Measurements from ENCODE around the gene FOXA2.
"Not testable (repeated sequence)": the region's sequence is repeated elsewhere in the genome, so short reads cannot be mapped to it uniquely, and the experiment has no call there.

The FOXA2 gene

GRCh38 chr20:22584522-22584921 is at the start of gene FOXA2:
Gene FOXA2 (minus strand): TSS chr20:22584572. CDS start chr20:22584278, 294 bp downstream.
- H3K4me3 ChIP-seq (ENCODE audit: low read depth, low read length), result peak within 1 kb of the TSS; percentile 13

GRCh38 chr20:22630701-22631100 is 46.3 kb upstream of the FOXA2 start:
- no peak overlapping the region for H3K4me3 ChIP-seq (ENCODE audit: low read depth, low read length)

GRCh38 chr20:22629927-22630326 is 45.6 kb upstream of the FOXA2 start:
- H3K4me3 ChIP-seq (ENCODE audit: low read depth, low read length), result no peak overlapping the region

DNA sequence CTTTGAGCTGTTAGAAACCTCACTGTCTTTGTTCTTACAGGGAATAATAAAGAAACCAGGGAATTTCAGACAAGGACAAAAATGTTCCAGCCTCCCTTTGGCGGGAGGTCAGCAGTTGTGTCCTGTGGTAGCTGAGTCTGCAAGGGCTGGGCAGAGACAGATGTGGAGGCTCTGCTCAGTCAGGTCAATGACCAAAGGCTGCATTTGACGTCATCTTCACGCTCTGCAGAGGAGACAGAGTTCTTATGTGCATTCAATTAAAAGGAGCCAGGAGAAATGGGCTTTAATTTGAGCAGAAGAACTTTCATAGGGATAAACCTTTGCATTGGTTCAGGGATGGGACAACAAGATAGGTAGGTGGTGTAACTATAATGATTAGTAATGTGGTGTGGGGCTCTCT is 45.1 kb upstream of the FOXA2 start:
- H3K4me3 ChIP-seq (ENCODE audit: low read depth, low read length), result no peak overlapping the region

GRCh38 chr20:22626496-22626895 is 42.1 kb upstream of the FOXA2 start:
- H3K4me3 ChIP-seq (ENCODE audit: low read depth, low read length), result no peak overlapping the region

GRCh38 chr20:22623211-22623610 is 38.8 kb upstream of the FOXA2 start:
- H3K4me3 ChIP-seq (ENCODE audit: low read depth, low read length), result no peak overlapping the region

- H3K4me3 ChIP-seq (ENCODE audit: low read depth, low read length), result no peak overlapping the region
Observed at GRCh38 chr20:22620342-22620741, 36.0 kb upstream of the FOXA2 start.

GRCh38 chr20:22619806-22620205 is 35.4 kb upstream of the FOXA2 start:
- no peak overlapping the region for H3K4me3 ChIP-seq (ENCODE audit: low read depth, low read length)

- no peak overlapping the region for H3K4me3 ChIP-seq (ENCODE audit: low read depth, low read length)
Observed at GRCh38 chr20:22619272-22619671, 34.9 kb upstream of the FOXA2 start.

DNA sequence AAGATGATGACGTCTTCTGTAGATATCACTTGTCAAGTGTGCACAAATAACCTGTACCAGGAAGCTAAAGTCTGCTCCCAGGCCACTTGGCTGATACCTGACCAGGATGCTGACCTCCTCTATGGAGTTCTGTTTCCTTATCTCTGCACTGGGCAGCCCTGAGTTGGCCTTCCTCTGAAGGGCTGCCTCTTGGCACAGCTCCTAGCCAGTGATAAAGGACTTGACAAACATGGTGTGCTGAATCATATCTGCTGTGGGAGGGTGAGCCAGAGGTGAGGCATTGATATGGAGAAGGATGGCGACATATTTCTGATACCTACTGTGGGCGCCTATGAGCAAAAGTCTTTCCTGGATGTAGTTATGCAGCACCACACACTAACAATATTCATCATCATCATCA is 32.8 kb upstream of the FOXA2 start:
- H3K4me3 ChIP-seq (ENCODE audit: low read depth, low read length), result no peak overlapping the region

- no peak overlapping the region for H3K4me3 ChIP-seq (ENCODE audit: low read depth, low read length)
Observed at GRCh38 chr20:22616551-22616950, 32.2 kb upstream of the FOXA2 start.

DNA sequence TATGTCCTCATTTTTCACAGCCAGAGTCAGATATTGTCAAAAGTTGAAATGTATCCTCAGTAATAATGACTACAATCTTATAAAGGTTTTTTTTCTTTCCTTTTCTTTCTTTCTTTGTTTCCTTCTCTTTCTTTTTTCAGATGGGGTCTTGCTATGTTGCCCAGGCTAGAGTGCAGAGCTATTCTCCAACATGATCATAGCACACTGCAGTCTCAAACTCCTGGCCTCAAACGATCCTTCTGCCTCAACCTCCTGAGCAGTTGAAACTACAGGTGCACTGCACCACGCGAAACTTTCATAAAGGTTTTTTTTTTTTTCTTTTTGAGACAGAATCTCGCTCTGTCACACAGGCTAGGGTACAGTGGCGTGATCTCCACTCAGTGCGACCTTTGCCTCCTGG is 31.1 kb upstream of the FOXA2 start:
- H3K4me3 ChIP-seq (ENCODE audit: low read depth, low read length), result no peak overlapping the region

DNA sequence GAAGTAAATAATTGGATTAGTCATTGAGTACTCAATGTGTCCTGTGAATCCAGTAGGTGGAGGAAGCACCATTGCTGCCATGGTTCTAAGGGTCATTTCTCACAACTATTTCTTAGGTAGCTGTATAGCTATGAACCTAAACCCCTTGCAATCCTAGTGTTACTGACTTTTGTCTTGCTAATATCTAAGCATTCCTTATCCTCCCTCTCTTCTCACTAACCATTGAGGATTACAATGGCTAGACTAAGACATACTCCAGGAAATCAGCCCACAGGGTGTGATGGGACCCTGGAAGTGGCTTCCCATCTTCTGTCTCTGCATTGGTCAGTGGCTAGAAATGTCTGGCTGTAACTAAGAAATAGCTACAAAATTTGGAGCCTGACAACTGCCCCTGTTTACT is 27.3 kb upstream of the FOXA2 start:
- no peak overlapping the region for H3K4me3 ChIP-seq (ENCODE audit: low read depth, low read length)

DNA sequence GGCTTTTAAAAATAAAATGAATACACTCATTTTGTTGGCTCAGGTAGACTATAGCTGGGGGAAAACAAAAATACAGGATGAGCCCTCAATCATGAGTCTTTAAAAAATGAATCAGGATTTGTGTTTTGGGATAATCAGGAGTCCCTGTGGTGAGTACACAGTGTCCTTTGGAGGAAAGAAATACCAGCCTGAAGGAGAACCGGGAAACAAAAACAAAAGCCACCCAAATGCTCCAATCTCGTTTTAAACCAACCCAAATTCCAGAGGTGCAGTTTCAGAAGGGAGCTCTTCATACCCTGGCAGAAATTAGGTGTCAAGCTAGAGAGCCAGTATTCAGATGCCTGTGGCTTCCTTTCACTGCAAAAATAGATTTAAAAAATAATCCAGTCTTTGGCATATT is 23.3 kb upstream of the FOXA2 start:
- no peak overlapping the region for H3K4me3 ChIP-seq (ENCODE audit: low read depth, low read length)

DNA sequence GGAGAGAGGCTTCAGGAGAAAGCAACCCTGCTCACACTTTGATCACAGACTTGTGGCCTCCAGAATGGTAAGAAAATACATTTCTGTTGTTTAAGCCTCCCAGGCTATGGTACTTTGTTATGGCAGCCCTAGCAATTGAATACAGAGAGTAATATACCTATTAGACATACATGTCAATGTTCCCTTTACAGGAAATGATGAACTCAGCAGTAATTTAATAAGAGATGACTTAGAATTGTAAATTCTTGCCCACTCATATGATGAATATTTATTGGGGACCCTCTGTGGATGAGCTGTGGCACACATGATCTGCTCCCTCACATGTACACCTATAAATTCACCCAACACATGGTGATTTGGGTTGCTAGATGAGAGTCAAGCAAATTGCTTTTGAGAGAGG is 20.4 kb upstream of the FOXA2 start:
- H3K4me3 ChIP-seq (ENCODE audit: low read depth, low read length), result no peak overlapping the region

DNA sequence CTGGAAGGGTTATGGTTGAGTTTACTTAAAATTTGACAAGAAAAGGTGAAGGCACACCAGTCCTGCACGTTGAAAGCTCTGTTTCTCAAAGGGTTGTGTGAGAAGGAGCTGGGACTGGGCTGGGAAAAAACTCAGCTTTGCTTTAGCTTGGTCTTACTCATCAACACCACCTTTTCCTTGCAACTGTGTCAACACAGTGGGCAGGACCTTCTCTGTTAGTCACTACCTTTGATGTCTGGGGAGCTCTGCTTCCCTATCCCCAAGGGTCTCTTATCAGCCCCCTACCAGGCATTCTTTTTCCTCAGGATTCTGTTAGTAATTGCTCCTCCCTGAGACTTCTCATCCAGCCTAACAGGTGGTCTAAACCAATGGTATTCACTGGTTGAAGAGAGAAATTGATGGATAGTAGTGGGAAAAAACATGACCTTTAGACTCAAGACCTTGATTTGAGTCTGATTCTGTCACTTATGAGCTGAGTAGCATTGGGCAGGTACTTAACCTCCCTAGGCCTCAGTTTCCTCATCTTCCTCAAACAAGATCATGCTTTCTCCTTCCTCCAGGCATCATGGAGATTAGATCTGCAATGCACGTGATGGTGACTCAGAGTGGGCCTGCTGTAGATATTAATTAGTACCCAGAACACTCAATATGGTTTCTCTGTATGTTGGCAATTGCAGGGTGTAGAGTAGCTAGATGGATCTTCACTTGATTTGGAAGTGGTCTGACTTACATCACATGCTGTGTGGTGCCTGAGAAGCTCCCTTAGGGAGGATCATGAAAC is 17.2 kb upstream of the FOXA2 start:
- no peak overlapping the region for H3K4me3 ChIP-seq (ENCODE audit: low read depth, low read length)

GRCh38 chr20:22599258-22599657 is 14.9 kb upstream of the FOXA2 start:
- not testable (repeated sequence) for H3K4me3 ChIP-seq (ENCODE audit: low read depth, low read length)

GRCh38 chr20:22597303-22597702 is 12.9 kb upstream of the FOXA2 start:
- H3K4me3 ChIP-seq (ENCODE audit: low read depth, low read length), result no peak overlapping the region

DNA sequence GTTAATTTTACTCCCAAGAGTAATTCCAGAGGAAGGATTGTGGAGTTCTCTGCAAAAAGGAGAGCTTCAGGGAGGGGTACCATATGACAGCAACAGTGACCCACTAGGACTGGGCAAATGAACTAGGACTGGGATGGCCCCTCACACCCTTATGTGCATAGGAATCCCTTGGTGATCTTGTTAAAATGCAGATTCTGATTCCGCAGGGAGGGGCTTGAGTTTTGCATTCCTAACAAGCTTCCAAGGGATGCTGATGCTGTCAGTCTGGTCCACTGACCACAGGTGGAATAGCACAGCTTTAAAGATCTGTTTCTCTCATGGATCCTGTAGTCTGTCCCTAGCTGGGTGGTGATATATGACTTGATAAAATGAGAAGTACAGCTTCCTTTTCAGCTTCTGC is 6.3 kb upstream of the FOXA2 start:
- H3K4me3 ChIP-seq (ENCODE audit: low read depth, low read length), result no peak overlapping the region

- H3K4me3 ChIP-seq (ENCODE audit: low read depth, low read length), result no peak overlapping the region
Observed at GRCh38 chr20:22586645-22587310, 2.4 kb upstream of the FOXA2 start.

GRCh38 chr20:22585786-22586493 is 1.6 kb upstream of the FOXA2 start:
- no peak overlapping the region for H3K4me3 ChIP-seq (ENCODE audit: low read depth, low read length)

All from iPS-11a (cell line).